Measurements from ENCODE around the gene ANK3. TPM values are rescaled to one million over a fixed set of nuclear protein-coding genes. Genes with fewer than 3 reads are reported as not detected.
A peak's percentile ranks its signal among the peaks of the same experiment; 100 is the strongest.

ANK3 gene
- total RNA-seq, 2 donors from 2014 or later: 56.2 to 78.2 TPM

DNA sequence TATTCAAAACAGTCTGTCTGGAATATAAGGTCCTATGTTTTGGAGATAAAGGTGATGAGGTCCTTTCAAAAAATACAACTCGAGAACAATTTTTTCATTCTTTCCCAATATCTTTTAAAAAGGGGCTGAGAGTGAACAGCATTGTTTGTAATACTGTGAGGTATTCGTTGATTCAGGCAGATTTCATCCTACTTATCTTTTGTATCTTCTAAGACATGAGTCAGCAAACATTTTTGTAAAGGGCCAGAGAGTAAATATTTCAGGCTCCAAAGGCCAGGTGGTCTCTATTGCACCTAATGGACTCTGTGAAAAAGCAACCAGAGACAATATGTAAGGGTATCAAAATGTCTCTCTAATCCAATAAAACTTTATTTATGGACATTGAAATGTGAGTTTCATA is 8.1 kb upstream of the ANK3 start:
- Mint-ChIP-seq H3K9me3 (no peaks in the 10 kb centered on the region), H3K36me3 (ENCODE audit: low read depth) (no peaks in the 10 kb centered on the region), H3K27ac (no peak overlapping the region), H3K4me1 (peaks cover 17% of the 10 kb centered on the region), H3K27me3 (no peaks in the 10 kb centered on the region), H3K4me3 (no peak overlapping the region)
- ATAC-seq (replicated peaks): no peak

DNA sequence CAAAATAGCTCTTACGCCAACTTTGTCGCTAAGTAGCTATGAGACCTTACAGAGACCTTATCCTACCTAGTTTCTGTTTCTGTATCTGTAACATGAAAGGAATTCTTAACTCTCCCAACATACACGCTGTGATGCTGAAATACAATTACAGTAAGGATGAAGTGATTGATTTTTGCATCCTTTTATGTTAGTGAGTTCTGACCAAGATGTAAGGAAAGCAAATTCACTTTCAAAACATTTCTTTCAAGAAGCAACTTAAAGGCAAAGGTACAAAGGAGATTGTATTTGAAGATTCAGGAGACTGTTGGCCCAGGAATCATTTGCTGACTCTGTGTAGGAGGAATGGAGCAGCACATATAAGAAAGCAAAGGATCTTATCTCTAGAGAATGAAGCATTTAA is 7.1 kb upstream of the ANK3 start:
- no peaks in the 10 kb centered on the region for H3K27me3 Mint-ChIP-seq
- no peak overlapping the region for H3K4me3 Mint-ChIP-seq
- no peak overlapping the region for H3K27ac Mint-ChIP-seq
- H3K9me3 Mint-ChIP-seq: no peaks in the 10 kb centered on the region
- H3K36me3 Mint-ChIP-seq (ENCODE audit: low read depth): peaks cover 2% of the 10 kb centered on the region
- no peak for ATAC-seq (replicated peaks)
- H3K4me1 Mint-ChIP-seq: peaks cover 17% of the 10 kb centered on the region

DNA sequence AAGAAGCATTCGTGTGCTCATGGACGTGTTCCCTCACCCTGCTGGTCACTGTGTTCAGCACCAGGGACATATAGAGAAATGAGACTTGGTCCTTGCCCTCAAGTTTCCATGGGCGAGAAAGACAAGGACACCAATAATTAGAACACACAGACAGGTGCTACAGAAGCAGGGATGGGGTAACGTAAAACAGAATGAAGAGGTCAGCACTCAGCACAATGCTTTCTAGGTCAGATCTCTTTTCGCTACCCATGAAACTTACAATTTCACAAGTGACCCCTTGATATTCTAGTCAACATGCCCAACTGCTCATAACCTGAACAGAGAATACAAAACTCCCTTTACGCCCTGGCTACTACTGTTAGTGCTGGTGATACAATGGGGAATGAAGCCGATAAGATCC is 6.0 kb upstream of the ANK3 start:
- H3K4me3 Mint-ChIP-seq: no peak overlapping the region
- no peaks in the 10 kb centered on the region for H3K9me3 Mint-ChIP-seq
- no peak overlapping the region for H3K27ac Mint-ChIP-seq
- peaks cover 17% of the 10 kb centered on the region for H3K4me1 Mint-ChIP-seq
- no peak for ATAC-seq (replicated peaks)
- no peaks in the 10 kb centered on the region for H3K27me3 Mint-ChIP-seq
- peaks cover 13% of the 10 kb centered on the region for H3K36me3 Mint-ChIP-seq (ENCODE audit: low read depth)

DNA sequence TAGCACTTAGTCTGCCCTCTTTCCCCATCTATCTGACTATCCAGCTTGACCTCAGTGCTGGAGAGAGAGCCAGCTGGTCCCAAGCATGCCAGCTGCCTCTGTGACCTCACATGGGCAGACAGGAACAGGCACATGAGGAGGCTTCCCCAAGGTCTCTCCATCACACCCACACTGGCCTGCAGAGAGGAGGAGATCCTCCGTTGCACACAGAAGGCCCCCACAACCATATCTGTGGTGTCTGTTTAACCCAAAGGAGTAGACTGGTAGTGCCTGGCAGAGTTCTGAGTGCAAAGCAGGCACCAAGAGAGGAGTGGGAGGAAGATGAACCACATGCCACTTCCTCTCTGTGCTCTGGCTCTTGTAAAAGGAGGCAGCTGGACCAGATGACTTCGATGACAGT is 4.8 kb upstream of the ANK3 start:
- H3K27ac Mint-ChIP-seq: peak overlapping the region; percentile 51
- peaks cover 19% of the 10 kb centered on the region for H3K4me1 Mint-ChIP-seq
- H3K4me3 Mint-ChIP-seq: no peak overlapping the region
- peak; percentile 87 for ATAC-seq (replicated peaks)
- peaks cover 22% of the 10 kb centered on the region for H3K36me3 Mint-ChIP-seq (ENCODE audit: low read depth)
- no peaks in the 10 kb centered on the region for H3K9me3 Mint-ChIP-seq
- no peaks in the 10 kb centered on the region for H3K27me3 Mint-ChIP-seq

DNA sequence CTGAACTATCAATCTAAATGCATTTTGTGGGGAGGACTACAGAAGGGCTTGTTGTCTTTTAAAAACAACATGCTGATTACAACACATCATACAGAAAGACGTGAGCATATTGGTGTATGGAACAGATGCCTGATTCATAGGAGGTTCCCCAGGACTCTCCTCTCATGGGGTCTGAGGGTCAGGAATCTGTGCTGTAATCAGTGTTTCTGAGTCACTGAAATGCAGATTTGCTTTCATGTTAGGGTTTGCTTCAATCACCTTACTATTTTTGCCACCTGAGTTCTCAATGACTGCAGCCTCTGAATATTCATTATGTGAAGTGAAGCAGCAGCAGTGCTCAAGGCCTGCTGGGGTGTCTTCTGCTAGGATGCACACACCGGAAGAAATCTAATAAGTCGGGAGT is 550 bp upstream of the ANK3 start:
- Mint-ChIP-seq H3K4me1 (peaks cover 15% of the 10 kb centered on the region), H3K36me3 (ENCODE audit: low read depth) (peaks cover 22% of the 10 kb centered on the region), H3K27me3 (no peaks in the 10 kb centered on the region), H3K4me3 (no peak overlapping the region), H3K27ac (no peak overlapping the region), H3K9me3 (peaks cover 3% of the 10 kb centered on the region)
- ATAC-seq (replicated peaks): no peak

DNA sequence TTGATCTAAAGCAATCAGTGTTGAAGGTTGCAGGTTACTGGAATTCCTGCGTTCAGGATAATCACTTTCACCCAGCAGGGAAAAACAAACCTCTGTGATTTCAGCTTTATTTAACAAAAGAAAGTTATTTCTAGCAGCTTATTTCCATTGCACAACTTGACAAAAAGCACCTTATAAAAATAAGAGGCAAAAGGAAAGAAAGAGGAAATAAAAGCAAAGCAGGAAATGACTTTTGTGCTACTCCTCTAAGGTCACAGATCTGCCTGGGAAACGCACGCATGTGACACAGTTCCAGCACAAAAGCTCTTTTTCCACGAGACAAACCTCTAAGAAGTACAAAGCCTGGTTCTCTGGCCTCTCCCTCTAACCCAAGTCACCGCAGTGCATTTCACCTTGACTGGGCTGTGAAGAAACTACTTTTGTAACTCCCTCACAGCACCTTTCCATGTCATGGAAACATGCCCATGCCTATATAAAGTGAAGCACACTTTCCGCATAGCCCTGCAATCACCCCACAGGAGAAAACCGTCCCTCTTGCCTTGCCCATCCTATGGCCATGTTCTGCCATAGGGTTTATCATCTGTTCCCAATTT is 870 bp downstream of the ANK3 start:
- Mint-ChIP-seq H3K27me3 (no peaks in the 10 kb centered on the region), H3K9me3 (peaks cover 3% of the 10 kb centered on the region), H3K36me3 (ENCODE audit: low read depth) (peaks cover 22% of the 10 kb centered on the region), H3K4me3 (no peak overlapping the region), H3K27ac (no peak overlapping the region), H3K4me1 (peaks cover 16% of the 10 kb centered on the region)
- ATAC-seq (replicated peaks): no peak

DNA sequence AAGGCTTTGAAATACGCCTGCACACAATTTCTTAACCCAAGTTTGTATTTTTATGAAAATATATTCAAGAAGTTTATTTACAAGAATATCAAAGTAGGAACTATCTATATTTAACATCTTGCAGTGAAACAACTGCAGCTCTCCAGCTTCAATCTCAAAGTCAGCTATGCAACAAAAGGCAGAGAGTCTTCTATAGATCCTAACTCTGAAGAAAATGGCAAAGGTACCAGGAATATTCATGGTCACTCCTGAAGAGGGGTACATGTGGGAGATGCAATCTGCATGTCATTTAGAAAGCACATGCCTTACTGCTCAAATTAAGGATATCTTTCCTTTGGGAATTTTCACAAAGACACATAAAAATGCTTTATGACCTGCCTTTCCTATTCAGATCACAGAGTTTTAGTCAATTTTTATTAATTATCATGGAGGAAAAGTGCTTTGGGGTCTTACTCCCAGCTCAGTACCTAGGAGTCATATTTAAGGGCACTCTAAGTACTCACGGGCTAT is 1.5 kb downstream of the ANK3 start:
- Mint-ChIP-seq H3K9me3 (peaks cover 3% of the 10 kb centered on the region), H3K4me3 (no peak overlapping the region), H3K4me1 (peaks cover 16% of the 10 kb centered on the region), H3K27me3 (no peaks in the 10 kb centered on the region), H3K27ac (no peak overlapping the region), H3K36me3 (ENCODE audit: low read depth) (peaks cover 22% of the 10 kb centered on the region)
- no peak for ATAC-seq (replicated peaks)

DNA sequence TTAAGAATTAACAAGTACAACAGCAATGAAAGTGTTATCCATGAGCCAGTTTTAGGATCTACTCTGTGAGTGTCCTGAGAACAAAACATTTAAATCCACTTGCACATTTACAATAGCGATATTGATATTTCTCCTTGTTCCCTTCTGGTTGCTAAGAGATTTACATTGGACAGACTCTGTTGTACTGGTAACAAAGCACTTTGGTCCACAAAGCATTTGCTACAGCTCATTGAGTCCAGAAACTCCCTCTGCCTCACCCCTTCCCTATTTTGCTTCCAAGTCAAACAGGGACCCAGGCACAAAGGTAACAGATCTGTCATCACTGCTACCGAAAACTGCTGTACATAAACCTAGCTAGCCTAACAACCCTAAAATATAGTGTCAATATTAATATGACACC is 2.1 kb downstream of the ANK3 start:
- H3K4me1 Mint-ChIP-seq: peaks cover 16% of the 10 kb centered on the region
- peaks cover 3% of the 10 kb centered on the region for H3K9me3 Mint-ChIP-seq
- H3K27ac Mint-ChIP-seq: no peak overlapping the region
- ATAC-seq (replicated peaks): no peak
- H3K4me3 Mint-ChIP-seq: no peak overlapping the region
- no peaks in the 10 kb centered on the region for H3K27me3 Mint-ChIP-seq
- H3K36me3 Mint-ChIP-seq (ENCODE audit: low read depth): peaks cover 22% of the 10 kb centered on the region

DNA sequence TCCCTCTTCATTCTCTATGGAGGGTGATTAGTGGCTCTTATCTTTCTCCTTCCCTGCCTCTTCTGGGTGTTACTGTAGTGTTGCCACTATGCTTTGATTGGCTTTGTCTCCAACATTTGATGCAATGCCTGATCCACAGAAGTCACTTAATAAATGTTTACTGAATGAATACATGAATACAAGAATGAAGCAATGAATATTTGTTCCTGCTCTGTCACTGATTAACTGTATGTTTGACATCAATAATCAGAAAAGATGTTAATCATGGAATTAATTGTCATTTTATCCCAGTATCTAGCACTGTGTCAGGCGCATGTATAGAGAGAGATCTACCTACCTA is 4.3 kb downstream of the ANK3 start:
- H3K36me3 Mint-ChIP-seq (ENCODE audit: low read depth): peaks cover 6% of the 10 kb centered on the region
- no peaks in the 10 kb centered on the region for H3K27me3 Mint-ChIP-seq
- ATAC-seq (replicated peaks): no peak
- H3K4me3 Mint-ChIP-seq: no peak overlapping the region
- no peak overlapping the region for H3K27ac Mint-ChIP-seq
- peaks cover 16% of the 10 kb centered on the region for H3K4me1 Mint-ChIP-seq
- H3K9me3 Mint-ChIP-seq: peaks cover 3% of the 10 kb centered on the region

DNA sequence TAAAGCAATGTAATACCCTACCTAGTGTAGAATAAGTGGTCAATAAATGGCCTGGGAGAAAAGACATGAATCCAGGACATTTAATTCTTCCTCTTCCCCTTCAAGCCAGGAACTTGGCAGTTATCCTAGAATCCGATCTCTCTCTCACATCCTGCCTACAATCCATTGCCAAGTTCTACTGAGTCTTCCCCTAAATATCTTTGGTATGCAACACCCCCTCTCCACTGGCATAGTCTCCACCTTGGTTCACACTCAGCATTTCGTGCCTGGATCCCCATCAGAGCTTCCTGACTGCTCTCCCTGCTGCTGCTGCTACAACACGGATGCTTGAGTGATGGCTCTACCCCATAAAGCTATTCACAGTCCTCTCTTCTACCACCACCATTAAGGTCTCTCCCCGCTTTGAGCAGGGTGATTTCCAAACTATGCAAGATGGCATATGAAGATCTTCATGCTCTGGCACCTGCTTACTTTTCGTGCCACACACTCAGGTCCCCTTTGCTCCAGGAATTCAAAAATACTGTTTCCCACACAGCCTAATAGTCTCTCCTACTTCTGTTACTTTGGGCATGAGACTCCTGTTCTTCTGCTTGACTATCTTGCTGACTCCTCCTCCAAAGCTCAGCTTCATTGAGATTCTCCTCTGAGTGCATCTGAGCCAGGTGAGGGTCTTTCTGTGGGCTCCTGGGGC is 4.8 kb downstream of the ANK3 start:
- Mint-ChIP-seq H3K36me3 (ENCODE audit: low read depth) (peaks cover under 1% of the 10 kb centered on the region), H3K9me3 (peaks cover 3% of the 10 kb centered on the region), H3K27me3 (no peaks in the 10 kb centered on the region), H3K4me1 (peaks cover 16% of the 10 kb centered on the region), H3K4me3 (no peak overlapping the region), H3K27ac (no peak overlapping the region)
- ATAC-seq (replicated peaks): no peak

DNA sequence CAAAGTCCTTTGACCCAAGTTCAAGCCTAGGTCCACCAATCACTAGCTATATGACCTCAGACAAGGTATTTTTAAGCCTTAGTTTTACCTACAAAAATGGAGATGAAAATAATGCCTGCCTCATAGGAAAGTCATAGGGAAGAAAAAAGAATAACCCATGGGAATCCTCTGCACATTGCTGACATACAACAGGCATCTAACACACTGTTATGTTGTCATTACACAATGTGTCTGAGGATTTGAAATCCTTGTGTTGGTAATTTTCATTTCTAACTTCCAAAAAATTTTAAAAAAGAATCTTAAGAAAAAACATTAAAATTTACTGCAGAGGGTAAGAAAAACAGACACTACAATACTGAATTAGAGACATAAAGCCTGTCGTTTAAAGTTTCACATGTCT is 5.7 kb downstream of the ANK3 start:
- Mint-ChIP-seq H3K27ac (no peak overlapping the region), H3K27me3 (no peaks in the 10 kb centered on the region), H3K36me3 (ENCODE audit: low read depth) (no peaks in the 10 kb centered on the region), H3K4me1 (peaks cover 9% of the 10 kb centered on the region), H3K4me3 (no peak overlapping the region), H3K9me3 (peaks cover 3% of the 10 kb centered on the region)
- no peak for ATAC-seq (replicated peaks)

DNA sequence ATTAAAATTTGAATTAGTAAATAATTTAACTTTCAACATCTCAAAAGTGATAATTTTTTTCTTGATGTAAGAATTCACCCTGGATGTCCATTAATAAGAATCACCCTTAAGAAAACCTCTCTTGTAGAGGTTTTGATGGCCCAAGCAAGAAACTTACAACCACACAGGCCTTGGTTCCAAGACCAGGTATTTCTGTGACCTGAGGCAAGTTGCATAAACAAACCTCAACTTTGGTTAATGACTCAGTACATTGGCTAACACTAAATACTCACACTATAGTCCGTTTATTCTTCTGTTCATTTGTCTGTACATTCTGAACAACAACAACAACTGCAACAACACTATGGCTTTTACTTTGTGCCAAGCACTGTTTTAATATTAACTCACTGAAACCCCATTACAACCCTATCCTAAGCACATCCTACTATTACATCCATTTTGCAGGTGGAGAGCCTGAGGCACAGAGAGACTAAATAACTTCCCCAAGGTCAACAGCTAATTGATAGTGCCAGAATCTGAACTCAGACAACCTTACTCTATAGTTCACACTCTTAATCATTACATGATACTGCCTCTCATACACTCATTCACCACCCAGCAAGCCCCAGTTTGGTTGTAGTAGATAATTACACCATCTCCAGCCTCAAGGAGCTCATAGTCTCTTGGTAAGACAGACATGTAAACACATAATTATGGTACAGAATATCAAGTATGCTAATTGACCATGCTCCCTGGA is 6.6 kb downstream of the ANK3 start:
- peak; percentile 52 for ATAC-seq (replicated peaks)
- Mint-ChIP-seq H3K4me3 (no peak overlapping the region), H3K27ac (no peak overlapping the region), H3K9me3 (peaks cover 3% of the 10 kb centered on the region), H3K27me3 (no peaks in the 10 kb centered on the region), H3K4me1 (peaks cover 8% of the 10 kb centered on the region), H3K36me3 (ENCODE audit: low read depth) (no peaks in the 10 kb centered on the region)

DNA sequence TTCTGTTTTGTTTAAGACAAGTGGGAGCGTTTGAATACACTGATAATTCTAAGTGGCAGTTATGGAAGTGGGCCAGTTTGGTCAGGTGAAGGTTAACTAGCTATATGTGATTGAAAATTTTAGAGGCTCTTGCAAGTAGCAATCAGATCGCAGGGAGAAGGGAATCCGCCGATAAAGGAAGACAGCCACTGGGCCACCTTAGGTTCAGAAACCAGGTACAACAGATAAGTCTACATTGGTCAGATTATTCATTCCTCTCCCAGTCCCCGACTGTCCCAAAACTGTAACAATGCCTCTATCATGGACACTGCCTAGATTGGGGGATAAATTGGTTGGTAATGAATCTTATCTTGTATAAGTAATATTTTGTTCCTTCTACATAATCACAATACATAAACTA is 8.9 kb downstream of the ANK3 start:
- H3K4me1 Mint-ChIP-seq: peaks cover 8% of the 10 kb centered on the region

DNA sequence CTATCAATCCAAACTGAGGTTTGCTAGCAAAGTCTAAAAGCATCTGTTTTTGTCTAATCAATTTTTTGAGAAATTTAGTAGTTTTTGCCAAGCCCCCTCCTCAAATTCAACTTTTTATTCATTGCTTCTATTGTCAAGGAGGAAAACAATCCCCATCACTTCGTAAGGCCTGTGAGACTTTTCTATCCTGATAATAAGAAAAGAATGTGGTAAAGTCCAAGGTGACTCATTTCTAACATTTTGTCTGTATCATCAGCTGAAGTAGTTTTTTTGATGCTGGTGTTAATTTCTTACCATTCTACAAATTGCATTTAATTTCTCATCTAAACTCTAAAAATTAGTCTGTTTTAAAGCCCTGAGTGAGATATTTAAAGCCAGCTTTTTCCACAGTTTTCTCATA is 11.7 kb downstream of the ANK3 start:
- Mint-ChIP-seq H3K27ac (no peak overlapping the region), H3K27me3 (no peaks in the 10 kb centered on the region), H3K9me3 (no peaks in the 10 kb centered on the region), H3K4me3 (no peak overlapping the region), H3K36me3 (ENCODE audit: low read depth) (no peaks in the 10 kb centered on the region), H3K4me1 (peaks cover 6% of the 10 kb centered on the region)
- ATAC-seq (replicated peaks): no peak

More for the DNA sequence above, 8.9 kb downstream of the ANK3 start:
- H3K4me3 Mint-ChIP-seq: no peak overlapping the region
- no peak for ATAC-seq (replicated peaks)
- no peaks in the 10 kb centered on the region for H3K27me3 Mint-ChIP-seq
- no peaks in the 10 kb centered on the region for H3K36me3 Mint-ChIP-seq (ENCODE audit: low read depth)
- H3K9me3 Mint-ChIP-seq: peaks cover 3% of the 10 kb centered on the region
- H3K27ac Mint-ChIP-seq: no peak overlapping the region

DNA sequence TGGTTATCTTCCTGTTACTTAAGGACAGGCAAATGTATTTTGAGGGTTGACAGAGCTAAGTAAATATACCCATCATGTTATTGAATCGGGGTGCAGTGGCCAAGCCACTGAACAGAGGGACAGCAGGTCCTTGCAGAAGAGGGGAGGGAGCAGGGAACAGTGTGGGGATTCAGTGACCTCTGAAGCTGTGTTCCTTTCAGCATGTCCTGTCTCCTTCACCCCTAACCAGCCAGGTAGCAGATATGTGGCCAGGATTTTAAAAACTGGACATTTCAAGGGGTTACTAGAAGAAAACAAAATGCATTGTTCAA is 12.7 kb downstream of the ANK3 start:
- Mint-ChIP-seq H3K4me1 (peaks cover 7% of the 10 kb centered on the region), H3K27ac (no peak overlapping the region), H3K36me3 (ENCODE audit: low read depth) (no peaks in the 10 kb centered on the region), H3K4me3 (no peak overlapping the region), H3K9me3 (no peaks in the 10 kb centered on the region), H3K27me3 (no peaks in the 10 kb centered on the region)
- ATAC-seq (replicated peaks): no peak
